ENCODE measurements around the gene OVCH2.

Gene OVCH2

GRCh38 chr11:7668911-7669310, 37.4 kb downstream of the OVCH2 start:
- no peaks in the 10 kb centered on the region for H3K9me2 ChIP-seq (replicated peaks; ENCODE audit: control insufficient read depth, low read length)
- H3K36me3 ChIP-seq (ENCODE audit: control insufficient read depth, low read length) = no peaks in the 10 kb centered on the region
- no peak overlapping the region for H3K27ac ChIP-seq (ENCODE audit: low read depth, low read length)
- H3F3A ChIP-seq (ENCODE audit: control insufficient read depth, insufficient read depth) = no peaks in the 10 kb centered on the region
- peaks cover 10% of the 10 kb centered on the region; the same call in 1 of the 2 replicates for H3K4me1 ChIP-seq (ENCODE audit: control insufficient read depth, low read length)
- H3K4me2 ChIP-seq (ENCODE audit: low read length) = no peak overlapping the region
- H4K20me1 ChIP-seq (ENCODE audit: control insufficient read depth, insufficient read depth, low read depth, low read length) = no peaks in the 10 kb centered on the region
- TF ChIP-seq CTCF (IDR thresholded peaks at IDR 0.05; ENCODE audit: low read depth, low read length, poor library complexity, severe bottlenecking) (no peak), EZH2phosphoT487 (IDR thresholded peaks at IDR 0.05; ENCODE audit: borderline replicate concordance, low read length) (no peak)
- no peaks in the 10 kb centered on the region for H3K79me2 ChIP-seq (ENCODE audit: control insufficient read depth, low read length)
- H3K27me3 ChIP-seq (ENCODE audit: control insufficient read depth, low read length) = peaks cover 8% of the 10 kb centered on the region
- H3K9me3 ChIP-seq (ENCODE audit: control insufficient read depth, insufficient read depth, low read length) = no peaks in the 10 kb centered on the region
- H3K4me3 ChIP-seq (ENCODE audit: low read length) = no peak overlapping the region

- TF ChIP-seq CTCF (IDR thresholded peaks at IDR 0.05; ENCODE audit: low read depth, low read length, poor library complexity, severe bottlenecking) (no peak), EZH2phosphoT487 (IDR thresholded peaks at IDR 0.05; ENCODE audit: borderline replicate concordance, low read length) (no peak)
- Histone ChIP-seq H3K36me3 (ENCODE audit: control insufficient read depth, low read length) (no peaks in the 10 kb centered on the region), H3K4me3 (ENCODE audit: low read length) (no peak overlapping the region), H3K9me2 (replicated peaks; ENCODE audit: control insufficient read depth, low read length) (no peaks in the 10 kb centered on the region), H3K27me3 (ENCODE audit: control insufficient read depth, low read length) (peaks cover 4% of the 10 kb centered on the region), H3K79me2 (ENCODE audit: control insufficient read depth, low read length) (no peaks in the 10 kb centered on the region), H3K27ac (ENCODE audit: low read depth, low read length) (no peak overlapping the region), H3K9me3 (ENCODE audit: control insufficient read depth, insufficient read depth, low read length) (no peaks in the 10 kb centered on the region), H4K20me1 (ENCODE audit: control insufficient read depth, insufficient read depth, low read depth, low read length) (no peaks in the 10 kb centered on the region), H3K4me2 (ENCODE audit: low read length) (no peak overlapping the region), H3K4me1 (ENCODE audit: control insufficient read depth, low read length) (peaks cover 7% of the 10 kb centered on the region; the same call in 1 of the 2 replicates), H3F3A (ENCODE audit: control insufficient read depth, insufficient read depth) (no peaks in the 10 kb centered on the region)
Measured at GRCh38 chr11:7668464-7668863, 37.8 kb downstream of the OVCH2 start.

- Histone ChIP-seq H3K79me2 (ENCODE audit: control insufficient read depth, low read length) (no peaks in the 10 kb centered on the region), H3K36me3 (ENCODE audit: control insufficient read depth, low read length) (no peaks in the 10 kb centered on the region), H3K4me1 (ENCODE audit: control insufficient read depth, low read length) (no peaks in the 10 kb centered on the region), H3K27ac (ENCODE audit: low read depth, low read length) (no peak overlapping the region), H3K27me3 (ENCODE audit: control insufficient read depth, low read length) (no peaks in the 10 kb centered on the region), H3K4me2 (ENCODE audit: low read length) (no peak overlapping the region), H3K9me2 (replicated peaks; ENCODE audit: control insufficient read depth, low read length) (no peaks in the 10 kb centered on the region), H3K4me3 (ENCODE audit: low read length) (no peak overlapping the region), H4K20me1 (ENCODE audit: control insufficient read depth, insufficient read depth, low read depth, low read length) (no peaks in the 10 kb centered on the region), H3K9me3 (ENCODE audit: control insufficient read depth, insufficient read depth, low read length) (no peaks in the 10 kb centered on the region), H3F3A (ENCODE audit: control insufficient read depth, insufficient read depth) (no peaks in the 10 kb centered on the region)
- TF ChIP-seq CTCF (IDR thresholded peaks at IDR 0.05; ENCODE audit: low read depth, low read length, poor library complexity, severe bottlenecking) = no peak
- TF ChIP-seq EZH2phosphoT487 (IDR thresholded peaks at IDR 0.05; ENCODE audit: borderline replicate concordance, low read length) = no peak
Measured at GRCh38 chr11:7667460-7667859, 38.8 kb downstream of the OVCH2 start.
